K562 (cell line): ENCODE measurements around the gene C16orf89. TPM values are rescaled to one million over a fixed set of nuclear protein-coding genes. Genes with fewer than 3 reads are reported as not detected.

Experiments
- HDAC3 ChIP-seq: fragments of 450-650 bp; IDR thresholded peaks from 2 replicates; pipeline ENCODE4 v1.6.1; 2018; ENCODE audit warnings: borderline replicate concordance, mild to moderate bottlenecking, moderate library complexity; ENCODE audit not compliant: partially characterized antibody
- MECOM ChIP-seq: fragments of 250-450 bp; sonication (Bioruptor Pico); IDR thresholded peaks from 2 replicates; pipeline ENCODE4 v1.8.0; 2022; ENCODE audit warnings: inconsistent platforms
- MXI1 ChIP-seq: IDR thresholded peaks from 2 replicates; pipeline ENCODE4 v1.6.1; 2011; ENCODE audit warnings: low read depth, mild to moderate bottlenecking, improper control_type of control experiment, low read length
- OTX1 ChIP-seq: fragments of 450-650 bp; formaldehyde crosslinking; IDR thresholded peaks from 2 replicates; pipeline ENCODE4 v1.4.0; 2022; ENCODE audit warnings: mild to moderate bottlenecking
- PTBP1 ChIP-seq: fragments of 200-400 bp; formaldehyde crosslinking; IDR thresholded peaks from 2 replicates; pipeline ENCODE4 v1.6.1; 2017; ENCODE audit warnings: low read depth, low read length
- RAD21 ChIP-seq, 2 experiments: fragments of 250-450 bp in 1 of 2; fragments of 450-650 bp in 1 of 2; sonication (Bioruptor Pico) in 1 of 2; formaldehyde crosslinking in 1 of 2; IDR thresholded peaks in 1 of 2; conservative IDR thresholded peaks in 1 of 2; 2 replicates each; pipeline versions ENCODE4 v1.4.0 to v1.8.0; 2020 to 2022; ENCODE audit warnings: mild to moderate bottlenecking in 2 of 2, moderate library complexity in 1 of 2
- SLC30A9 ChIP-seq: fragments of 250-450 bp; sonication (Bioruptor Pico); IDR thresholded peaks from 2 replicates; pipeline ENCODE4 v1.8.0; 2022; ENCODE audit warnings: mild to moderate bottlenecking, moderate library complexity
- SRSF9 ChIP-seq: fragments of 200-400 bp; formaldehyde crosslinking; IDR thresholded peaks from 2 replicates; pipeline ENCODE4 v1.6.1; 2017; ENCODE audit warnings: low read depth, low read length, borderline replicate concordance
- ZNF766 ChIP-seq: fragments of 200-800 bp; sonication (Bioruptor generic); conservative IDR thresholded peaks from 2 replicates; pipeline ENCODE4 v1.6.1; 2016; ENCODE audit warnings: missing genetic modification characterization, missing compliant biosample characterization
- polyA plus RNA-seq, 8 experiments: library from polyadenylated mRNA; depleted of rRNA in 4 of 8; stranded (reverse) in 5 of 8; unstranded in 3 of 8; fragments of >200 nt; fragmentation: Nextera tagmentation in 2 of 8; fragmentation: Illumina TruSeq in 1 of 8; extraction: Ambion mirVana in 2 of 8; extraction: Trizol in 1 of 8; gene quantifications; 2 replicates each; pipeline versions ENCODE4 v1.2.1 to v1.2.3, GENCODE V29; 2011 to 2014; ENCODE audit warnings: inconsistent platforms in 1 of 8, missing spikeins in 1 of 8
- total RNA-seq, 7 experiments: library from RNA; depleted of rRNA in 6 of 7; stranded (reverse); fragments of >200 nt in 6 of 7; fragmentation: Illumina TruSeq in 2 of 7; extraction: Trizol in 2 of 7; gene quantifications; 2 replicates each; pipeline versions ENCODE4 v1.2.1 to v1.2.3, GENCODE V29; 2011 to 2021; ENCODE audit warnings: low replicate concordance in 1 of 7
- TF ChIP-seq, protein P1 (sequence below): sonication (generic); formaldehyde crosslinking; IDR thresholded peaks from 2 replicates; pipeline ENCODE4 v1.8.0; 2022; ENCODE audit warnings: mild to moderate bottlenecking, low read depth, missing genetic modification reagents
- TF ChIP-seq, protein P2 (sequence below): sonication (generic); formaldehyde crosslinking; IDR thresholded peaks from 2 replicates; pipeline ENCODE4 v1.8.1; 2023; ENCODE audit warnings: mild to moderate bottlenecking, missing genetic modification reagents
- TF ChIP-seq, protein P3 (sequence below): fragments of 250-450 bp; sonication (Bioruptor Pico); IDR thresholded peaks from 2 replicates; pipeline ENCODE4 v1.4.0; 2020; ENCODE audit warnings: mild to moderate bottlenecking, moderate library complexity
- TF ChIP-seq, protein P4 (sequence below): IDR thresholded peaks from 2 replicates; pipeline ENCODE4 v1.6.1; 2012; ENCODE audit warnings: low read depth, low read length, improper control_type of control experiment, borderline replicate concordance

The C16orf89 gene
- total and polyA plus RNA-seq, 9 of the 15 experiments (the other 6 are each of a cell fraction or from before 2014, with no cell fraction given): not detected

DNA sequence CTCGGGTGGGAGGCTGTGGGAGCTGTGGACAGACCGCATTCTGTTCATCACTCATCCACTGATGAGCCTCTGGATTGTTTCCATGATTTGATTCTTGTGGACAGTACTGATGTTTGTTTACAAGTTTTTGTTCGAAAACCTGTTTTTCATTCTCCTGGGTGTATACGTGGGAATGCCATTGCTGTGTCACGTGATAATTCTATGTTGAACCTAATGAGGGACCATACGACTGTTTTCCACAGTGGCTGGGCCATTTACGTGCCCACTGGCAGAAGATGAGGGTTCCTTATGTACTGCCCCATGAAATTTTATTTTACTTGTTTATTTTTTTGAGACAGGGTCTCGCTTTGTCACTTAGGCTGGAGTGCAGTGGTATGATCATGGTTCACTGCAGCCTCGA is 3.3 kb upstream of the C16orf89 start (continued):
- TF ChIP-seq, protein P1, sequence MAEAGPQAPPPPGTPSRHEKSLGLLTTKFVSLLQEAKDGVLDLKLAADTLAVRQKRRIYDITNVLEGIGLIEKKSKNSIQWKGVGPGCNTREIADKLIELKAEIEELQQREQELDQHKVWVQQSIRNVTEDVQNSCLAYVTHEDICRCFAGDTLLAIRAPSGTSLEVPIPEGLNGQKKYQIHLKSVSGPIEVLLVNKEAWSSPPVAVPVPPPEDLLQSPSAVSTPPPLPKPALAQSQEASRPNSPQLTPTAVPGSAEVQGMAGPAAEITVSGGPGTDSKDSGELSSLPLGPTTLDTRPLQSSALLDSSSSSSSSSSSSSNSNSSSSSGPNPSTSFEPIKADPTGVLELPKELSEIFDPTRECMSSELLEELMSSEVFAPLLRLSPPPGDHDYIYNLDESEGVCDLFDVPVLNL (CRISPR knock-in tag): no peak
- no peak for TF ChIP-seq ZNF766 (CRISPR knock-in tag)
- TF ChIP-seq OTX1 (CRISPR knock-in tag): no peak
- TF ChIP-seq SLC30A9 (CRISPR knock-in tag): no peak
- TF ChIP-seq MXI1: no peak
- TF ChIP-seq MECOM (CRISPR knock-in tag): no peak
- TF ChIP-seq, protein P2, sequence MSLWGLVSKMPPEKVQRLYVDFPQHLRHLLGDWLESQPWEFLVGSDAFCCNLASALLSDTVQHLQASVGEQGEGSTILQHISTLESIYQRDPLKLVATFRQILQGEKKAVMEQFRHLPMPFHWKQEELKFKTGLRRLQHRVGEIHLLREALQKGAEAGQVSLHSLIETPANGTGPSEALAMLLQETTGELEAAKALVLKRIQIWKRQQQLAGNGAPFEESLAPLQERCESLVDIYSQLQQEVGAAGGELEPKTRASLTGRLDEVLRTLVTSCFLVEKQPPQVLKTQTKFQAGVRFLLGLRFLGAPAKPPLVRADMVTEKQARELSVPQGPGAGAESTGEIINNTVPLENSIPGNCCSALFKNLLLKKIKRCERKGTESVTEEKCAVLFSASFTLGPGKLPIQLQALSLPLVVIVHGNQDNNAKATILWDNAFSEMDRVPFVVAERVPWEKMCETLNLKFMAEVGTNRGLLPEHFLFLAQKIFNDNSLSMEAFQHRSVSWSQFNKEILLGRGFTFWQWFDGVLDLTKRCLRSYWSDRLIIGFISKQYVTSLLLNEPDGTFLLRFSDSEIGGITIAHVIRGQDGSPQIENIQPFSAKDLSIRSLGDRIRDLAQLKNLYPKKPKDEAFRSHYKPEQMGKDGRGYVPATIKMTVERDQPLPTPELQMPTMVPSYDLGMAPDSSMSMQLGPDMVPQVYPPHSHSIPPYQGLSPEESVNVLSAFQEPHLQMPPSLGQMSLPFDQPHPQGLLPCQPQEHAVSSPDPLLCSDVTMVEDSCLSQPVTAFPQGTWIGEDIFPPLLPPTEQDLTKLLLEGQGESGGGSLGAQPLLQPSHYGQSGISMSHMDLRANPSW: no peak
- TF ChIP-seq, protein P3, sequence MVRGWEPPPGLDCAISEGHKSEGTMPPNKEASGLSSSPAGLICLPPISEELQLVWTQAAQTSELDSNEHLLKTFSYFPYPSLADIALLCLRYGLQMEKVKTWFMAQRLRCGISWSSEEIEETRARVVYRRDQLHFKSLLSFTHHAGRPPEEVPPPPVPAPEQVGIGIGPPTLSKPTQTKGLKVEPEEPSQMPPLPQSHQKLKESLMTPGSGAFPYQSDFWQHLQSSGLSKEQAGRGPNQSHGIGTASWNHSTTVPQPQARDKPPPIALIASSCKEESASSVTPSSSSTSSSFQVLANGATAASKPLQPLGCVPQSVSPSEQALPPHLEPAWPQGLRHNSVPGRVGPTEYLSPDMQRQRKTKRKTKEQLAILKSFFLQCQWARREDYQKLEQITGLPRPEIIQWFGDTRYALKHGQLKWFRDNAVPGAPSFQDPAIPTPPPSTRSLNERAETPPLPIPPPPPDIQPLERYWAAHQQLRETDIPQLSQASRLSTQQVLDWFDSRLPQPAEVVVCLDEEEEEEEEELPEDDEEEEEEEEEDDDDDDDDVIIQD: no peak
- TF ChIP-seq, protein P4, sequence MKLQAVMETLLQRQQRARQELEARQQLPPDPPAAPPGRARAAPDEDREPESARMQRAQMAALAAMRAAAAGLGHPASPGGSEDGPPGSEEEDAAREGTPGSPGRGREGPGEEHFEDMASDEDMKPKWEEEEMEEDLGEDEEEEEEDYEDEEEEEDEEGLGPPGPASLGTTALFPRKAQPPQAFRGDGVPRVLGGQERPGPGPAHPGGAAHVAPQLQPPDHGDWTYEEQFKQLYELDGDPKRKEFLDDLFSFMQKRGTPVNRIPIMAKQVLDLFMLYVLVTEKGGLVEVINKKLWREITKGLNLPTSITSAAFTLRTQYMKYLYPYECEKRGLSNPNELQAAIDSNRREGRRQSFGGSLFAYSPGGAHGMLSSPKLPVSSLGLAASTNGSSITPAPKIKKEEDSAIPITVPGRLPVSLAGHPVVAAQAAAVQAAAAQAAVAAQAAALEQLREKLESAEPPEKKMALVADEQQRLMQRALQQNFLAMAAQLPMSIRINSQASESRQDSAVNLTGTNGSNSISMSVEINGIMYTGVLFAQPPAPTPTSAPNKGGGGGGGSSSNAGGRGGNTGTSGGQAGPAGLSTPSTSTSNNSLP: no peak
- no peak for TF ChIP-seq SRSF9
- no peak for TF ChIP-seq PTBP1
- TF ChIP-seq HDAC3: no peak
- TF ChIP-seq RAD21 (CRISPR knock-in tag; conservative IDR thresholded peaks at IDR 0.05 in 1 of 2, IDR thresholded peaks at IDR 0.05 in 1 of 2): no peak
